NCI-H128 (cell line): ENCODE measurements around the gene SACM1L.
"Not testable (repeated sequence)": the region's sequence is repeated elsewhere in the genome, so short reads cannot be mapped to it uniquely, and the experiment has no call there.

Experiments used
- DNase-seq: peaks from one replicate; lab custom pipeline; 2025; ENCODE audit not compliant: unreplicated experiment; lab: John Stamatoyannopoulos, UW

The SACM1L gene

DNA sequence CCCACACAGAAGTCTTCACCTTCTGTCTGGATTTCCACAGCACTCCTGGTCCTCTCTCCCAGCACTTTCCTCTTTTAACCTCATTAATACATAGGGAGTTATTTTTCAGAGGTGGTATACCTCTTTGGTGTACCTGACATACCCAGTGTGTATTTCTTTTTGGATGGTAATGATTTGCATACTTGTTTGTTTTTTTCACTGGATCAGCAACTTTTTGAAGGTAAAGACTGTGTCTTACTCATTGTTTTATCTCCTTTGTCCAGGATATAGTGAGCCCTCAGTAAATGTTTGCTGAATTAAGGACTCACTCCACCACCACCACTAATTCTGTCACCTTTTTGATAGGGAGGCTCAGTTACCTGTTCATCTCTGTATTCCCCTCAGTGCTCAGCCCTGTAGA, 52.1 kb downstream of the SACM1L start:
- DNase-seq: no peak

- DNase-seq: no peak
Measured at GRCh38 chr3:45741742-45742460, 52.7 kb downstream of the SACM1L start.

- no peak for DNase-seq
Measured at GRCh38 chr3:45742461-45743089, 53.4 kb downstream of the SACM1L start.

- DNase-seq: no peak
Measured at GRCh38 chr3:45746165-45746776, 57.1 kb downstream of the SACM1L start.

- DNase-seq: no peak
Measured at GRCh38 chr3:45746777-45747622, 57.8 kb downstream of the SACM1L start.

DNA sequence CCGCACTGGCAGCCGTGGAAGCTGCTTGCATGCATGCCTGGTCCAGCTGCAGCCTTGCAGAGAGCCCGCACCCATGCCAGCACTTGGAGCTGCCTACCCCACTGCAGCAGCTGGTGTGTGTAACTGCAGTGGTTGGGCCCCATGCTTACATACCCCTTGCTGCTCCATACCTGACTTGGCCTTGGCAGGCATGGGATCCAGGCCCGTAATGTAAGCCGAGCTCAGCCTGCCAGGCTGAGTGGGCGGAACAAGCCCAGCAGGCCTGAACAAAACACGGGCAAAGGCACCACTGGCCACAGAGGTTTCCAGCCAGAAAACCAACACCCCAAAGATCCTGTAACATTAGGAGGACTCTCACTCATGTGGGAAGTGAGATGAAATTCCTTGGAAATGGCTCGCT, 58.9 kb downstream of the SACM1L start:
- DNase-seq: no peak

DNA sequence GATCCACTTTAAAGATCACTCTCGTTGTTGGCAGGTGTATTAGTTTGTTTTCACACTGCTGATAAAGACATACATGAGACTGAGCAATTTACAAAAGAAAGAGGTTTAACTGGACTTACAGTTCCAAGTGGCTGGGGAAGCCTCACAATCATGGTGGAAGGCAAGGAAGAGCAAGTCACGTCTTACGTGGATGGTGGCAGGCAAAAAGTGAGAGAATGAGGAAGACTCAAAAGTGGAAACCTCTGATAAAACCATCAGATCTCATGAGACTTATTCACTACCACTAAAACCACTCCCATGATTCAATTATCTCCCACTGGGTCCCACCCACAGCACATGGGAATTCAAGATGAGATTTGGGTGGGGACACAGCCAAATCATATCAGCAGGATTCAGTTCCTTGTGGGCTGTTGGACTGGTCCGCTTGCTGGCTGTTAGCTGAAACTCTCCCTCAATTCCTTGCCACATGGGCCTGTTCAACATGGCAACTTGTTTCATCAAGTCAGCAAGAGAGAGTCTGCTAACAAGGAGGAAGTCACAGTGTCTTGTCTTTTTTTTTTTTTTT, 59.9 kb downstream of the SACM1L start:
- DNase-seq: not testable (repeated sequence)

DNA sequence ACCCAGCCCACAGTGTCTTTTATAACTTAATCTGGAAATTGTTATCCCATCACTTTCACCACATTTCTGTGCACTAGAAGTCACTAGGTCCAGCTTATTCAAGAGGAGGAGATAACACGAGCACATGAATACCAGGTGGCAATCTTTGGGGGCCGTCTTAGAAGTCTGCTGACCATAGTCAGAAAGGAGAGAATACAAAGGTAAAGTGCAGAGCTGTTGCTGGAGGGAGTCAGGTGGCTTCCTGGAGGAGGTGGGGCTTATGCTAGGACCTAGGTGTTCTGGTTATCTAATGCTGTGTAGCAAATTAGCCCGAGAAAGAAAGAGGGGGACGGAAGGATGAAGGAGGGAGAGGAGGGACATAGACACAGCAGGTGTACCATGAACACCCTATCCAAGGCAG, 60.7 kb downstream of the SACM1L start:
- DNase-seq: no peak

DNA sequence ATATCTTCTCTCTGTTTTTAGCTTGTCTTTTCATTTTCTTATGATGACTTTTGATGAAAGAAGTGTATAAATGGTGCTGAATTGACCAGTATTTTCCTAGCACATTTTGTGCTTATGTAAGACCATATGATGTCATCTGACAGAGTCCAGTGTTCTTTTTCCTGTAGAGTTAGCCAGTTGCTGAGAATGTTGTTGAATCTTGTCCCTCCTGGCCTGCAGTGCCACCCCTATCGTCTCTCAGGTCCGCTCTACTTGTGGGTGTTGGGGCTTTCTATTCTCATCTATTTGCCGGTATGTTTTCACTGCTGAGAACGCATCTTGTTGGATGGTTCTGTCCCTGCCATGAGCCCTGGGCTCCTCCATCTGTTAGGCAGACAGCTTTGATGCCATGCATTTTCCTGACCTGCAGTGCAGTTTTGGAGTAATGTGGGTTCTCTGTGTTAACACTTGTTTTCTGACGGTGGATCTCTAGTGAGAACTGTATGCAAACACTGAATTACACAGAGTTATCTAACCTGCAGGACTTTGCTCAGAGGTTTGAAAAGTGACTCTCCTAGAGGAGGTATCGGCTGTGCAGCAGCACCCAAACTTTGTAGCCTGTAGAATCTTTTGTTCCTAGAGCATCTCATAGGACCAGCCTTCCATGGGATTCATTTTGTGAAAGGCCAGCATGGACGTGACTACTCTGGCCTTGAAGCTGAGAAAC, 62.5 kb downstream of the SACM1L start:
- DNase-seq: no peak

DNA sequence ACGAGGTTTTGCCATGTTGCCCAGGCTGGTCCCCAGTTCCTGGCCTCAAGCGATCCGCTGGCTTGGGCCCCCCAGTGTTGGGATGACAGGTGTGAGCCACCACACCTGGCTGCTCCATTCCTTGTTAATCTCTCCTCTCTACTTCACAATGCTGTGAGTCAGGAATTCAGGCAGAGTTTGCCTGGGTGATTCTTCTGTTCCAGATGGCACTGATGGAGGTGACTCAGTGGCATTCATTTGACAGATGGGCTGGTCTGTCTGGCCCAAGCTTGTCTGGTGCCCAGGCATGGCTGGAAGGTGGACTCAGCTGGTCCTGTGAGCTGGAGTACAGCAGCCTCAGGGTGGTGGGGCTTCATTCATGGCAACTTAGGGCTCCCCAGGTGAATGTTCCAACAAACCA, 63.9 kb downstream of the SACM1L start:
- DNase-seq: no peak

DNA sequence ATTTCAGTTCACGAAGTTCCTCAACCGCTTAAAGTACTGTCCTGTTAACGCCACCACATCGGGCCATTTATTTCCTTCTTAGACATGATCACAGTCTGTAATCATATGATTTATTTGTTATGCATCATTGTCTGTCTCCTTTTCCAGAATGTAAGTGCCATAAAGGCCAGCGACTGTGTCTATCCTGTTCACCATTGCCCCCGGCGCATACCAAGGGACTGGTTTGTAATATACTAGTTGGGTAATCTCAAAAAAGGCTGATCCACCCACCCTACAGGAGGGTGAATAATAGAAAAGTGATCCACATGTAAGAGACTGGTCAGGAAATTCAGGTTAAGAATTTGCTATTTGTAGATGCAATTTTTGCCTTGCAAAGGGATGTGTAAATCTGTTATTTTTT, 65.3 kb downstream of the SACM1L start:
- DNase-seq: no peak

DNA sequence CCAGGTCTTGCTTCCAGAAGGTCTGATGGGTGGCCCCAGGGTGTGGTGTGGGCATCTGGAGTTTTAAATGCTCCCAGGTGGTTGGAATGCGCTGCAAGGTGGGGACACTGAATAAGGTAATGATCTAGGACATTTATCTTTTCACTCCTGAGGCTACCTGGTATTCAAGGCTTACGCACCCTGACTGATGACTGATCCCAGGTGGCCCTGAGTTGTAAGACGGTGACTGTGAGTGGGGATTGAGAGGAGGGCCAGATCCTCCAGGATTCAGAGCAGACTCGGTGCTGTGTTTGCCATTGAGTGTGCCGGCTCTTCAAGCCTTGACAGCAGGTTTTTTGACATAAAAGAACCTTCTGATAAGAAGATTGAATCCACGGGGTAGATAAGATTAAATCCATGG, 66.9 kb downstream of the SACM1L start:
- DNase-seq: no peak

DNA sequence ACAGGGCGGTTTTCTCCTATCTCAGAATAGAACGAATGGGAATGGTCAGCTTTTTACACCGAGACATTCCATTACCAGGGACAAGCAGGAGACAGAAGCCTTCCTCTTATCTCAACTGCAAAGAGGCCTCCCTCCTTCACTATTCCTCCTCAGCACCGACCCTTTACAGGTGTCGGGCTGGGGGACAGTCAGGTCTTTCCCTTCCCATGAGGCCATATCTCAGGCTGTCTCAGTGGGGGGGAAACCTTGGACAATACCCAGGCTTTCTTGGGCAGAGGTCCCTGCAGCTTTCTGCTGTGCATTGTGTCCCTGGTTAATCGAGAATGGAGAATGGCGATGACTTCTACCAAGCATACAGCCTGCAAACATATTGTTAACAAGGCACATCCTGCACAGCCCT, 67.9 kb downstream of the SACM1L start:
- DNase-seq: not testable (repeated sequence)

GRCh38 chr3:45758871-45759270, 69.7 kb downstream of the SACM1L start:
- no peak for DNase-seq

- no peak for DNase-seq
Measured at GRCh38 chr3:45759851-45760250, 70.7 kb downstream of the SACM1L start.

DNA sequence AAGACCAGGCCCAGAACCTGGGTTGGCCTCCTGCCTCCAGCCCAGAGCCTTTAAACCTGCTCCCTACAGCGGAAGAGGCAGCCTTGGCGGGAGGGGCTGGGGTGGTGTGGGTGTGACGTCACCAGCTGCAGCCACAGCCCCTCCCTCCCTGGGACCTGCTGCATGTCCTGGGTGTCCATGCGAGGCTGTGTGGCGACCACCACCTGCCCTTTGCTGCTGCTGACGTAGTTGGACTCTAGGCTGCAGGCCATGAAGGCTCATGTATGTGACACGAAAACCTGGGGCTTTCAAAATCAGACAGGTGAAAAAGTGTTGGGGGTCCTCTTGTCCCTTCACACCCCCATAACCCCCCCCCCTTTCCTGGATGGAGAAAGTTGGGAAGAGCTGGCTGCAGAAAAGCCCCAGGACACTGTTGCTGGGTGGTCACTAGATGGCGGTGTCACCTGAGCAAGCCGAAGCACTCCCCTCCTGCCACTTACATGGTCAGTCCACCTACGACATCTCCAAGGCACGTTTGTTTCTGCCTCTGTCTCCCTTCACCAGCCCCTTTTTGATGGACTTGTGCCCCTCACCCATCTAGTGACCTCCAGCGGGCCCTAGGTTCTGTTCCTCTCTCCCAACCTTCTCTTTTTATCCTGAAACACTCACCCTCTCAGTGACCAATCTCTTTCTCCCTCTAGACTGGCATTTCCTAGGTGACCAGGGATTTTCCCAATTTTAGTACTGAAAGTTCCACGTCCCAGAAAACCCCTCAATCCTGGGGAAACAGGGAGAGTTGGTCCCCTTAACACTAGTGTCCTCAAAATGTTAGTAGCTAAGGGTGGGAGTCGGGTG, 71.9 kb downstream of the SACM1L start:
- no peak for DNase-seq

DNA sequence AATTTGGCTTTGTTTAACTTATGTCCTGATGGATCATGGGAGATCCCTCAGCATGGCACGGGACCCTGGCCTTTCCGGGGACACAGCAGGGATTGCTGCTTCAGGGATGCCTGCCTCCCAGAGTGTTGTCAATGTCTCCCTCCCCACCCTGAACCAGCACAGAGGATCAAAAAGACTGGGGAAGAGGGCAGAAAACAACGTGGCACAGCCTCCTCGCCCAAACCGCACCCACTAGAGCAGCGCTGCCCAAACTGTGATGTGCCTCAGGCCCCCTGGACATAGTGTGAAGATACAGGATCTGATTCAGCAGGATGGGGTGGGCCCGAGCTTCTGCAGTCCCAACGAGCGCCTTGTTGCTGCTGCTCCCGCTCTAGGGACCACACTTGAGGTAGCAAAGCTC, 72.6 kb downstream of the SACM1L start:
- no peak for DNase-seq

DNA sequence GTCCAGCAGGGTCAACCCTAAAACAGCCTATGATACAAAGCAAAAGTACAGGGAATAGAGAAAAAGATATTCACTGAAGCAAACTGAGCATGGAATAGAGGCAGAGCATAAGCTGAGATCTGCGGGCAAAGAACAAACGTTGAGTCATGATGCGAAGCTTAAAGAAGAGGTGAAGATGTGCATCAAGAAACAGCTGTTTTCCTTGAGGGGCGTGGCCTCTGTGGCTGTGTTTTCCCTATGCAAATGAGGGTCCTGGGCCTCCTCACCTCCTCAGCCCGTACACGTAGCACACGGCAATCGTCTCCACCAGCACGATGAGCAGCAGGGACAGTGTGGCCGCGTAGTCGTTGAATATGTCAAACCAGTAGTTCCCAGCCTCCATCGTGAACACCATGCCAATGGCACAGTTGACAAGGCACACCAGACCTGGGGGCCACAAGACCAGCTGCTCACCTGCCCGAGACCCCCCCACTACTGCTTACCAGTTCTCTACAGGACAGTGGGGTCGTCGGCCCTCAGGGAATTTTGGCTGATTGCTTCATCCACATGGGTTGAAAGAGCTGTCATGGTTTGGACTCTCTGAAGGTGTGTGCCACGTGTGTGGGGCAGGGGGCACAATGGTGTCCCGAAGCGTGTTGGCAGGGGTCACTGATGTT, 73.6 kb downstream of the SACM1L start:
- no peak for DNase-seq

GRCh38 chr3:45763303-45763675, 74.1 kb downstream of the SACM1L start:
- no peak for DNase-seq
